Measurements from ENCODE around the gene PNLIPRP3. TPM values are rescaled to one million over a fixed set of nuclear protein-coding genes. Genes with fewer than 3 reads are reported as not detected.

The PNLIPRP3 gene
- total RNA-seq (not detected in 2 replicates), polyA plus RNA-seq (not detected in 2 replicates), polyA minus RNA-seq (not detected in 2 replicates)
- total RNA-seq (2013), result not detected

GRCh38 chr10:116427671-116428070, at the start of gene PNLIPRP3:
Gene PNLIPRP3 (plus strand): TSS chr10:116427847. CDS start chr10:116428013, 166 bp downstream.
- WGBS (ENCODE audit: insufficient coverage), result no CpG with 5 or more reads among the region's 2 CpGs
- no peaks in the 10 kb centered on the region for H3K27me3 Mint-ChIP-seq
- DNase-seq (no peak), ATAC-seq (ENCODE audit: low read depth) (no peak)
- no peaks in the 10 kb centered on the region for H3K4me1 Mint-ChIP-seq
- Histone ChIP-seq H3K27ac (ENCODE audit: low read length in 2 of 2) (no peak within 1 kb of the TSS), H4K20me1 (ENCODE audit: control insufficient read depth, insufficient read depth, low read length, poor library complexity, severe bottlenecking) (no peaks in the 10 kb centered on the region), H3K36me3 (replicated peaks in 1 of 2; ENCODE audit: control extremely low read depth in 1 of 2, control insufficient read depth in 1 of 2, extremely low read depth in 1 of 2, insufficient read depth in 2 of 2, low read length in 1 of 2) (no peaks in the 10 kb centered on the region), H3K4me3 (ENCODE audit: control extremely low read depth in 1 of 5, extremely low read depth in 1 of 5, insufficient read depth in 1 of 5, low read depth in 2 of 5, low read length in 4 of 5) (no peak within 1 kb of the TSS), H3K27me3 (replicated peaks in 1 of 4; ENCODE audit: control extremely low read depth in 1 of 4, control insufficient read depth in 3 of 4, insufficient read depth in 4 of 4, low read length in 3 of 4) (no peaks in the 10 kb centered on the region), H3K79me2 (ENCODE audit: control insufficient read depth, insufficient read depth, low read length) (no peaks in the 10 kb centered on the region), H3K4me1 (ENCODE audit: control insufficient read depth in 2 of 2, insufficient read depth in 2 of 2, low read length in 2 of 2) (no peaks in the 10 kb centered on the region), H3K9ac (ENCODE audit: low read length) (no peak within 1 kb of the TSS), H3K9me3 (ENCODE audit: control extremely low read depth in 1 of 3, control insufficient read depth in 2 of 3, insufficient read depth in 1 of 3, low read length in 2 of 3) (no peaks in the 10 kb centered on the region), H2AFZ (ENCODE audit: insufficient read depth, low read depth, low read length, poor library complexity, severe bottlenecking) (no peak within 1 kb of the TSS), H3K4me2 (replicated peaks; ENCODE audit: low read depth, low read length, poor library complexity, severe bottlenecking) (no peak within 1 kb of the TSS)
- no peak within 1 kb of the TSS for H3K4me3 Mint-ChIP-seq
- H3K27ac Mint-ChIP-seq, result no peak within 1 kb of the TSS
- no peaks in the 10 kb centered on the region for H3K9me3 Mint-ChIP-seq (ENCODE audit: insufficient read depth)
- CTCF ChIA-PET, result no interaction called here
- POLR2A ChIA-PET, result no interaction called here
- intact Hi-C loops (cut with micrococcal nuclease), result no loop called here
- TF ChIP-seq CTCF (IDR thresholded peaks at IDR 0.05), result no peak
- TF ChIP-seq EZH2 (IDR thresholded peaks at IDR 0.05; ENCODE audit: borderline replicate concordance, insufficient read depth, low read depth, low read length, poor library complexity, severe bottlenecking), result no peak

GRCh38 chr10:116382290-116382689, 45.4 kb upstream of the PNLIPRP3 start:
- Histone ChIP-seq H4K20me1 (ENCODE audit: control insufficient read depth, insufficient read depth, low read length, poor library complexity, severe bottlenecking) (no peaks in the 10 kb centered on the region), H3K27me3 (replicated peaks in 1 of 4; ENCODE audit: control extremely low read depth in 1 of 4, control insufficient read depth in 3 of 4, insufficient read depth in 4 of 4, low read length in 3 of 4) (no peaks in the 10 kb centered on the region), H3K79me2 (ENCODE audit: control insufficient read depth, insufficient read depth, low read length) (no peaks in the 10 kb centered on the region), H3K4me3 (ENCODE audit: control extremely low read depth in 1 of 5, extremely low read depth in 1 of 5, insufficient read depth in 1 of 5, low read depth in 2 of 5, low read length in 4 of 5) (no peak overlapping the region), H3K9me3 (ENCODE audit: control extremely low read depth in 1 of 3, control insufficient read depth in 2 of 3, insufficient read depth in 1 of 3, low read length in 2 of 3) (no peaks in the 10 kb centered on the region), H3K27ac (ENCODE audit: low read length in 2 of 2) (no peak overlapping the region), H3K4me1 (ENCODE audit: control insufficient read depth in 2 of 2, insufficient read depth in 2 of 2, low read length in 2 of 2) (no peaks in the 10 kb centered on the region), H3K36me3 (replicated peaks in 1 of 2; ENCODE audit: control extremely low read depth in 1 of 2, control insufficient read depth in 1 of 2, extremely low read depth in 1 of 2, insufficient read depth in 2 of 2, low read length in 1 of 2) (no peaks in the 10 kb centered on the region), H2AFZ (ENCODE audit: insufficient read depth, low read depth, low read length, poor library complexity, severe bottlenecking) (no peak overlapping the region), H3K9ac (ENCODE audit: low read length) (no peak overlapping the region), H3K4me2 (replicated peaks; ENCODE audit: low read depth, low read length, poor library complexity, severe bottlenecking) (no peak overlapping the region)
- H3K27ac Mint-ChIP-seq, result no peak overlapping the region
- WGBS (ENCODE audit: insufficient coverage), result no CpG with 5 or more reads among the region's 5 CpGs
- ChIA-PET CTCF (no interaction called here), POLR2A (no interaction called here)
- intact Hi-C loops (cut with micrococcal nuclease), result no loop called here
- H3K4me3 Mint-ChIP-seq, result no peak overlapping the region
- DNase-seq (no peak), ATAC-seq (ENCODE audit: low read depth) (no peak)
- TF ChIP-seq EZH2 (IDR thresholded peaks at IDR 0.05; ENCODE audit: borderline replicate concordance, insufficient read depth, low read depth, low read length, poor library complexity, severe bottlenecking) (no peak), CTCF (IDR thresholded peaks at IDR 0.05) (no peak)
- H3K9me3 Mint-ChIP-seq (ENCODE audit: insufficient read depth), result no peaks in the 10 kb centered on the region
- peaks cover 4% of the 10 kb centered on the region for H3K27me3 Mint-ChIP-seq
- H3K4me1 Mint-ChIP-seq, result no peaks in the 10 kb centered on the region
